Testis (tissue), 2 donors: ENCODE data around the gene CCDC138.

ENCODE experiments used
- POLR2A ChIP-seq: fragments of 450-650 bp; IDR thresholded peaks from one replicate; pipeline ENCODE4 v1.6.1; 2017; ENCODE audit warnings: antibody characterized with exemption, mild to moderate bottlenecking, moderate library complexity
- TF ChIP-seq, protein P1 (sequence below), 3 experiments: fragments of 450-650 bp in 2 of 3; fragments of 200-600 bp in 1 of 3; sonication (generic) in 1 of 3; IDR thresholded peaks; one replicate each; pipeline ENCODE4 v1.5.1; 2016 to 2019; ENCODE audit warnings: antibody characterized with exemption in 3 of 3, mild to moderate bottlenecking in 2 of 3, moderate library complexity in 1 of 3

DNA sequence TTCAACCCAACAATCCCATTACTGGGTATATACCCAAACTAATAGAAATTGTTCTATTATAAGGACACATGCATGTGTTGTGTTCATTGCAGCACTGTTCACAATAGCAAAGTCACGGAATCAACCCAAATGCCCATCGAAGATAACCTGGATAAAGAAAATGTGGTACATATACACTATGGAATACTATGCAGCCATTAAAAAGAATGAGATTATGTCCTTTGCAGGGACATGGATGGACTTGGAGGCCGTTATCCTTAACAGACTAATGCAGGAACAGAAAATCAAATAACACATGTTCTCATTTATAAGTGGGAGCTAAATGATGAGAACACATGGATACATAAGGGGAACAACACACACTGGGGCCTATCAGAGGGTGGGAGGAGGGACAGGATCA, 65.8 kb downstream of the CCDC138 start:
- TF ChIP-seq, protein P1, sequence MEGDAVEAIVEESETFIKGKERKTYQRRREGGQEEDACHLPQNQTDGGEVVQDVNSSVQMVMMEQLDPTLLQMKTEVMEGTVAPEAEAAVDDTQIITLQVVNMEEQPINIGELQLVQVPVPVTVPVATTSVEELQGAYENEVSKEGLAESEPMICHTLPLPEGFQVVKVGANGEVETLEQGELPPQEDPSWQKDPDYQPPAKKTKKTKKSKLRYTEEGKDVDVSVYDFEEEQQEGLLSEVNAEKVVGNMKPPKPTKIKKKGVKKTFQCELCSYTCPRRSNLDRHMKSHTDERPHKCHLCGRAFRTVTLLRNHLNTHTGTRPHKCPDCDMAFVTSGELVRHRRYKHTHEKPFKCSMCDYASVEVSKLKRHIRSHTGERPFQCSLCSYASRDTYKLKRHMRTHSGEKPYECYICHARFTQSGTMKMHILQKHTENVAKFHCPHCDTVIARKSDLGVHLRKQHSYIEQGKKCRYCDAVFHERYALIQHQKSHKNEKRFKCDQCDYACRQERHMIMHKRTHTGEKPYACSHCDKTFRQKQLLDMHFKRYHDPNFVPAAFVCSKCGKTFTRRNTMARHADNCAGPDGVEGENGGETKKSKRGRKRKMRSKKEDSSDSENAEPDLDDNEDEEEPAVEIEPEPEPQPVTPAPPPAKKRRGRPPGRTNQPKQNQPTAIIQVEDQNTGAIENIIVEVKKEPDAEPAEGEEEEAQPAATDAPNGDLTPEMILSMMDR (IDR thresholded peaks at IDR 0.05): no peak
- no peak for TF ChIP-seq POLR2A
